A673 (cell line): ENCODE measurements around the gene PAM16. TPM values are rescaled to one million over a fixed set of nuclear protein-coding genes. Genes with fewer than 3 reads are reported as not detected.

Source experiments
- BruUV-seq: library from RNA; stranded (reverse); fragments of 400-500 nt; replicated peaks from 2 replicates; lab custom pipeline; 2021; lab: Mats Ljungman, UMichigan
- CTCF ChIA-PET: fragments of 300-600 bp; sonication (Branson Sonifier 250); formaldehyde crosslinking; loops from one replicate; lab custom pipeline; 2022; ENCODE audit warnings: antibody characterized with exemption; lab: Charles Lee
- POLR2A ChIA-PET: fragments of 300-600 bp; sonication (Branson Sonifier 250); formaldehyde crosslinking; loops from one replicate; lab custom pipeline; 2022; ENCODE audit warnings: antibody characterized with exemption; ENCODE audit not compliant: low non-redundant PET; lab: Charles Lee
- DNase-seq: peaks from one replicate; pipeline ENCODE4 v3.0.0-alpha.2; 2015; ENCODE audit warnings: low spot score
- H3K27ac ChIP-seq: fragments of 200-600 bp; sonication (generic); 2 replicates; pipeline ENCODE4 v1.5.1; 2016; ENCODE audit warnings: mixed run types, low read depth, mild to moderate bottlenecking, mixed read lengths, antibody characterized with exemption, low read length; ENCODE audit not compliant: poor library complexity, severe bottlenecking
- H3K27me3 ChIP-seq: fragments of 200-600 bp; sonication (generic); replicated peaks from 2 replicates; pipeline ENCODE4 v1.6.1; 2017; ENCODE audit warnings: mixed run types, low read depth, mild to moderate bottlenecking, mixed read lengths, antibody characterized with exemption, low read length; ENCODE audit not compliant: insufficient read depth, poor library complexity
- H3K36me3 ChIP-seq: fragments of 200-600 bp; sonication (generic); 2 replicates; pipeline ENCODE4 v1.6.1; 2016; ENCODE audit warnings: mixed run types, mild to moderate bottlenecking, mixed read lengths, antibody characterized with exemption, low read length; ENCODE audit not compliant: insufficient read depth, poor library complexity, severe bottlenecking
- H3K4me1 ChIP-seq: fragments of 200-600 bp; sonication (generic); 2 replicates; pipeline ENCODE4 v1.6.1; 2017; ENCODE audit warnings: mixed run types, mild to moderate bottlenecking, mixed read lengths, antibody characterized with exemption, low read length; ENCODE audit not compliant: insufficient read depth, poor library complexity, severe bottlenecking
- H3K4me3 ChIP-seq: fragments of 200-600 bp; sonication (generic); 2 replicates; pipeline ENCODE4 v1.5.1; 2016; ENCODE audit warnings: low read depth, mixed run types, mild to moderate bottlenecking, mixed read lengths, low read length; ENCODE audit not compliant: poor library complexity, severe bottlenecking
- H3K9me3 ChIP-seq: fragments of 200-600 bp; sonication (generic); 2 replicates; pipeline ENCODE4 v1.6.1; 2016; ENCODE audit warnings: mixed run types, low read depth, mild to moderate bottlenecking, mixed read lengths, antibody characterized with exemption, low read length; ENCODE audit not compliant: poor library complexity, severe bottlenecking
- EZH2 ChIP-seq: fragments of 200-600 bp; sonication (generic); IDR thresholded peaks from 2 replicates; pipeline ENCODE4 v1.6.1; 2017; ENCODE audit warnings: borderline replicate concordance, low read depth, mild to moderate bottlenecking, mixed read lengths, antibody characterized with exemption, low read length; ENCODE audit not compliant: poor library complexity, severe bottlenecking
- intact Hi-C: fragments of 100-400 bp; cut with micrococcal nuclease; formaldehyde crosslinking; loops from one replicate; pipeline ENCODE4 v1.10.0; 2022; ENCODE audit not compliant: unreplicated experiment
- total RNA-seq: library from RNA; stranded (reverse); gene quantifications from 2 replicates; pipeline ENCODE4 v1.2.3, GENCODE V29; 2021
- TF ChIP-seq, protein P1 (sequence below): fragments of 300-800, 200-600 bp; sonication (generic); conservative IDR thresholded peaks from 2 replicates; pipeline ENCODE4 v1.5.1; 2017; ENCODE audit warnings: low read depth, mild to moderate bottlenecking, antibody characterized with exemption, low read length, moderate library complexity, mixed read lengths

Gene PAM16
- total RNA-seq, 1 experiment from 2014 or later, result 90.3 TPM

DNA sequence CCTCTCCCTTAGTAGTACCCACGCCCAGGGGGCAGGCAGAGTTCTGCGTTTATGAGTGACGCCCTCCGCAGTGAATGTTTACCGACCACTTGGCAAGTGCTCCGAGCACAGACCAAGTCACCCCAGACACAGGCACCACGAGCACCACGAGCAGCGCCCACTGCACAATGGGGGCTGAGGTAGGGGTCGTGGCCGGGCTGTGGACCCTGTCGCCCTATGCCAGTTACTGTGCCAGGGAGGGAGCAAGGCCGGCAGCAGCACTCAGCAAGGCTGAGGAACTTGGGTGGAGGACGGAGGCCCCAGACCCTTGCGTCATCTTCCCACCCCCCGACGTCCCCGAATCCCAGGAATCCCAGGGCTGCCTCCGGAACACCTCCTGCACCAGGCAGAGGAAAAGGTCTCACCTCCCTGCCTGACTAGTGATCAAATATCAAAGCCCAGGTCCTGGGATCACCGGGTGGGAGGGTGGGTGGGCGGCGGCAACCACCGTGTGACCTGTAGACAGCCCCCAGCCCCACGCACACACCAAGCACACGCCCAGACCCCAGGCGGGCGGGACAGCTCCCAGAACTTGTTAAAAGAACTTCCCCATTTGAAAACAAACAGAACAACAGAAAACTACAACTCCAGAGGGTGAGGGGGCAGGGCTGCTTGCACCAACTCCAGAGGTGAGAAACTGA lies 25.9 kb upstream of the PAM16 start:
- no peak for DNase-seq
- CTCF ChIA-PET, result no interaction called here
- Histone ChIP-seq H3K4me1 (peaks cover 31% of the 10 kb centered on the region), H3K36me3 (no peaks in the 10 kb centered on the region), H3K4me3 (no peak overlapping the region), H3K27ac (no peak overlapping the region), H3K27me3 (no peaks in the 10 kb centered on the region), H3K9me3 (no peaks in the 10 kb centered on the region)
- no TSS peak for BruUV-seq
- TF ChIP-seq, protein P1, sequence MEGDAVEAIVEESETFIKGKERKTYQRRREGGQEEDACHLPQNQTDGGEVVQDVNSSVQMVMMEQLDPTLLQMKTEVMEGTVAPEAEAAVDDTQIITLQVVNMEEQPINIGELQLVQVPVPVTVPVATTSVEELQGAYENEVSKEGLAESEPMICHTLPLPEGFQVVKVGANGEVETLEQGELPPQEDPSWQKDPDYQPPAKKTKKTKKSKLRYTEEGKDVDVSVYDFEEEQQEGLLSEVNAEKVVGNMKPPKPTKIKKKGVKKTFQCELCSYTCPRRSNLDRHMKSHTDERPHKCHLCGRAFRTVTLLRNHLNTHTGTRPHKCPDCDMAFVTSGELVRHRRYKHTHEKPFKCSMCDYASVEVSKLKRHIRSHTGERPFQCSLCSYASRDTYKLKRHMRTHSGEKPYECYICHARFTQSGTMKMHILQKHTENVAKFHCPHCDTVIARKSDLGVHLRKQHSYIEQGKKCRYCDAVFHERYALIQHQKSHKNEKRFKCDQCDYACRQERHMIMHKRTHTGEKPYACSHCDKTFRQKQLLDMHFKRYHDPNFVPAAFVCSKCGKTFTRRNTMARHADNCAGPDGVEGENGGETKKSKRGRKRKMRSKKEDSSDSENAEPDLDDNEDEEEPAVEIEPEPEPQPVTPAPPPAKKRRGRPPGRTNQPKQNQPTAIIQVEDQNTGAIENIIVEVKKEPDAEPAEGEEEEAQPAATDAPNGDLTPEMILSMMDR, result no peak
- TF ChIP-seq EZH2, result no peak
- POLR2A ChIA-PET, result interaction anchor here (0.7 kb wide), 1 partner anchor 14 kb away, joined by 3 read pairs; no protein-coding TSS in a partner anchor
- intact Hi-C loops, result no loop called here

DNA sequence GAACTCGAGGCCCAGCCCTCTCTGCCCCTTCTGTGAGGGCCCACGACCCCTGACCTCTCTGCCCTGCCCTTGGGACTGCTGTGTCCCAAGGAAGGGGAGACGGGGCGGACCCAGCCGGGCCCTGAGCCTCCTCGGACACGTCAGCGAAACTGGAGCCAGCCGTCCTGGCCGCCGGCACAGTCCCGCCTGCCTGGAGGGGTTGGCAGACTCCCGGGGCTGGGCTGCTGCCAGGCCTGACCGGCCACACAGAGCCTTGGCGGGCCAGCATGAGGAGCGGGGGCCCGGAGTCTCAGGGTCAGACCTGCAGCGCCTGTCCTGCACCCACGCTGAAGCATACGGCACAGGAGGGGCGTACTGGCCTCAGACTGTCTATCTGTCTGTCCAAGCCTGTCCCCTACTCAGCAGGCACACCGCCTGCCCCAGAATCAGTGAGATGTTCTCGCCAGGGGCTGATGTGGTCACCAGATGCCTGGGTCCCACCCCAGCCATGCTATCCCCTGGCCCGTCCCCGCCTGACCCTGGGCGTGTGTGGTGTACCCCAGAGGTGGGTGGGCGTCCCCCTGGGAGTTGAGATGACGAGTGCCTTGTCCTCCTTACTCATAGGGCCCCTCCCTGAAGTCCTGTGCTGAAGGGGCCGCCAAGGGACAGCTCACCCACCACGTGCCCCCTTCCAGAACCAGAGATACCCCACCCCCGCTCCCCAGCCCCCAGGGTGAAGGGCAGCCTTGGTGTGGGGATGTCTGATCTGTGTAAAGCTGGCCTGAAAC lies 25.2 kb upstream of the PAM16 start:
- intact Hi-C loops, result no loop called here
- BruUV-seq, result no TSS peak
- H3K27ac ChIP-seq, result no peak overlapping the region
- H3K4me3 ChIP-seq, result no peak overlapping the region
- H3K27me3 ChIP-seq, result no peaks in the 10 kb centered on the region
- H3K36me3 ChIP-seq, result no peaks in the 10 kb centered on the region
- H3K4me1 ChIP-seq, result peaks cover 31% of the 10 kb centered on the region
- CTCF ChIA-PET, result interaction anchor here (0.9 kb wide), 1 partner anchor 122 kb away, joined by 4 read pairs; no protein-coding TSS in a partner anchor
- H3K9me3 ChIP-seq, result no peaks in the 10 kb centered on the region
- no peak for DNase-seq
- POLR2A ChIA-PET, result interaction anchor here (0.7 kb wide), 1 partner anchor 15 kb away, joined by 3 read pairs; no protein-coding TSS in a partner anchor
- TF ChIP-seq, protein P1, result no peak
- no peak for TF ChIP-seq EZH2

GRCh38 chr16:4375717-4376116 lies 24.6 kb upstream of the PAM16 start:
- ChIA-PET CTCF (interaction anchor here (0.9 kb wide), 1 partner anchor 122 kb away, joined by 4 read pairs; no protein-coding TSS in a partner anchor), POLR2A (interaction anchor here (0.6 kb wide), 1 partner anchor 32 kb away, joined by 3 read pairs; no protein-coding TSS in a partner anchor)
- Histone ChIP-seq H3K4me3 (no peak overlapping the region), H3K4me1 (peaks cover 31% of the 10 kb centered on the region), H3K36me3 (no peaks in the 10 kb centered on the region), H3K9me3 (no peaks in the 10 kb centered on the region), H3K27me3 (no peaks in the 10 kb centered on the region), H3K27ac (no peak overlapping the region)
- intact Hi-C loops, result no loop called here
- no peak for TF ChIP-seq EZH2
- TF ChIP-seq, protein P1, result no peak
- no TSS peak for BruUV-seq
- no peak for DNase-seq
